ENCODE measurements around the gene KRI1. TPM values are rescaled to one million over a fixed set of nuclear protein-coding genes. Genes with fewer than 3 reads are reported as not detected.

KRI1 gene
- total and polyA plus RNA-seq, 2 experiments from 2014 or later: 23.8 to 43.2 TPM

DNA sequence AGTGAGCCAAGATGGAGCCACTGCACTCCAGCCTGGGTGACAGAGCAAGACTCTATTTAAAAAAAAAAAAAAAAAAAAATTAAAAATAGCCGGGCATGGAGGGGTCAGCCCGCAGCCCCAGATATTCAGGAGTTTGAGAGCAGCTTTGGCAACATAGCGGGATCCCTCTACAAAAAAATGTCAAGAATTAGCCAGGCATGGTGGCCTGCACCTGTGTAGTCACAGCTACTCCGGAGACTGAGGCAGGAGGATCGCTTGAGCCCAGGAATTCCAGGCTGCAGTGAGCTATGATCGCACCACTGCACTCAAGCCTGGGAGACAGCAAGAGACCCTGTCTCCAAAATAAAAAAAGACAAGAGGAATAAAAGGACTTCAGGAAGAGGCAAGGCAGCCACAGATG is 20.6 kb upstream of the KRI1 start:
- H3K27me3 Mint-ChIP-seq (ENCODE audit: insufficient read depth, low read depth, poor library complexity): peaks cover 13% of the 10 kb centered on the region

More for the DNA sequence above, 20.6 kb upstream of the KRI1 start:
- Histone ChIP-seq H3K27me3 (ENCODE audit: insufficient read depth) (no peaks in the 10 kb centered on the region), H3K36me3 (ENCODE audit: insufficient read depth) (peaks cover 4% of the 10 kb centered on the region), H3K79me2 (replicated peaks; ENCODE audit: insufficient read depth) (peaks cover 17% of the 10 kb centered on the region), H3F3A (replicated peaks; ENCODE audit: low read depth) (peaks cover 17% of the 10 kb centered on the region; the same call in 1 of the 2 replicates), H3K4me1 (ENCODE audit: insufficient read depth) (peaks cover 9% of the 10 kb centered on the region; the same call in 1 of the 2 replicates), H3K27ac (ENCODE audit: low read depth) (no peak overlapping the region), H3K9me2 (ENCODE audit: insufficient read depth) (peaks cover 7% of the 10 kb centered on the region), H2AFZ (peak overlapping the region; percentile 90), H3K4me2 (peak overlapping the region; percentile 89), H3K4me3 (peak overlapping the region; percentile 87), H4K20me1 (replicated peaks; ENCODE audit: insufficient read depth) (no peaks in the 10 kb centered on the region)
- DNase-seq (ENCODE audit: low spot score) (no peak), ATAC-seq (peak; percentile 14; the same call in 2 of the 3 replicates)
- Mint-ChIP-seq H3K4me3 (peak overlapping the region; percentile 91), H3K27ac (peak overlapping the region; percentile 88), H3K36me3 (ENCODE audit: low read depth) (peaks cover 29% of the 10 kb centered on the region), H3K4me1 (peaks cover 11% of the 10 kb centered on the region; the same call in 2 of the 3 replicates), H3K9me3 (no peaks in the 10 kb centered on the region; the same call in none of the 3 replicates)
- TF ChIP-seq JUNB (IDR thresholded peaks at IDR 0.05; ENCODE audit: unreplicated experiment) (no peak), CREB1 (CRISPR knock-in tag; IDR thresholded peaks at IDR 0.05; ENCODE audit: low read depth) (no peak), ZNF331 (CRISPR knock-in tag; IDR thresholded peaks at IDR 0.05; ENCODE audit: low read depth) (no peak), POLR2AphosphoS5 (IDR thresholded peaks at IDR 0.05; ENCODE audit: low read depth) (no peak)
- TF ChIP-seq, protein P1, sequence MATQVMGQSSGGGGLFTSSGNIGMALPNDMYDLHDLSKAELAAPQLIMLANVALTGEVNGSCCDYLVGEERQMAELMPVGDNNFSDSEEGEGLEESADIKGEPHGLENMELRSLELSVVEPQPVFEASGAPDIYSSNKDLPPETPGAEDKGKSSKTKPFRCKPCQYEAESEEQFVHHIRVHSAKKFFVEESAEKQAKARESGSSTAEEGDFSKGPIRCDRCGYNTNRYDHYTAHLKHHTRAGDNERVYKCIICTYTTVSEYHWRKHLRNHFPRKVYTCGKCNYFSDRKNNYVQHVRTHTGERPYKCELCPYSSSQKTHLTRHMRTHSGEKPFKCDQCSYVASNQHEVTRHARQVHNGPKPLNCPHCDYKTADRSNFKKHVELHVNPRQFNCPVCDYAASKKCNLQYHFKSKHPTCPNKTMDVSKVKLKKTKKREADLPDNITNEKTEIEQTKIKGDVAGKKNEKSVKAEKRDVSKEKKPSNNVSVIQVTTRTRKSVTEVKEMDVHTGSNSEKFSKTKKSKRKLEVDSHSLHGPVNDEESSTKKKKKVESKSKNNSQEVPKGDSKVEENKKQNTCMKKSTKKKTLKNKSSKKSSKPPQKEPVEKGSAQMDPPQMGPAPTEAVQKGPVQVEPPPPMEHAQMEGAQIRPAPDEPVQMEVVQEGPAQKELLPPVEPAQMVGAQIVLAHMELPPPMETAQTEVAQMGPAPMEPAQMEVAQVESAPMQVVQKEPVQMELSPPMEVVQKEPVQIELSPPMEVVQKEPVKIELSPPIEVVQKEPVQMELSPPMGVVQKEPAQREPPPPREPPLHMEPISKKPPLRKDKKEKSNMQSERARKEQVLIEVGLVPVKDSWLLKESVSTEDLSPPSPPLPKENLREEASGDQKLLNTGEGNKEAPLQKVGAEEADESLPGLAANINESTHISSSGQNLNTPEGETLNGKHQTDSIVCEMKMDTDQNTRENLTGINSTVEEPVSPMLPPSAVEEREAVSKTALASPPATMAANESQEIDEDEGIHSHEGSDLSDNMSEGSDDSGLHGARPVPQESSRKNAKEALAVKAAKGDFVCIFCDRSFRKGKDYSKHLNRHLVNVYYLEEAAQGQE (IDR thresholded peaks at IDR 0.05; ENCODE audit: unreplicated experiment): no peak
- TF ChIP-seq, protein P2, sequence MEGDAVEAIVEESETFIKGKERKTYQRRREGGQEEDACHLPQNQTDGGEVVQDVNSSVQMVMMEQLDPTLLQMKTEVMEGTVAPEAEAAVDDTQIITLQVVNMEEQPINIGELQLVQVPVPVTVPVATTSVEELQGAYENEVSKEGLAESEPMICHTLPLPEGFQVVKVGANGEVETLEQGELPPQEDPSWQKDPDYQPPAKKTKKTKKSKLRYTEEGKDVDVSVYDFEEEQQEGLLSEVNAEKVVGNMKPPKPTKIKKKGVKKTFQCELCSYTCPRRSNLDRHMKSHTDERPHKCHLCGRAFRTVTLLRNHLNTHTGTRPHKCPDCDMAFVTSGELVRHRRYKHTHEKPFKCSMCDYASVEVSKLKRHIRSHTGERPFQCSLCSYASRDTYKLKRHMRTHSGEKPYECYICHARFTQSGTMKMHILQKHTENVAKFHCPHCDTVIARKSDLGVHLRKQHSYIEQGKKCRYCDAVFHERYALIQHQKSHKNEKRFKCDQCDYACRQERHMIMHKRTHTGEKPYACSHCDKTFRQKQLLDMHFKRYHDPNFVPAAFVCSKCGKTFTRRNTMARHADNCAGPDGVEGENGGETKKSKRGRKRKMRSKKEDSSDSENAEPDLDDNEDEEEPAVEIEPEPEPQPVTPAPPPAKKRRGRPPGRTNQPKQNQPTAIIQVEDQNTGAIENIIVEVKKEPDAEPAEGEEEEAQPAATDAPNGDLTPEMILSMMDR (conservative IDR thresholded peaks at IDR 0.05; ENCODE audit: low read depth in 2 of 2): no peak
- TF ChIP-seq, protein P3, sequence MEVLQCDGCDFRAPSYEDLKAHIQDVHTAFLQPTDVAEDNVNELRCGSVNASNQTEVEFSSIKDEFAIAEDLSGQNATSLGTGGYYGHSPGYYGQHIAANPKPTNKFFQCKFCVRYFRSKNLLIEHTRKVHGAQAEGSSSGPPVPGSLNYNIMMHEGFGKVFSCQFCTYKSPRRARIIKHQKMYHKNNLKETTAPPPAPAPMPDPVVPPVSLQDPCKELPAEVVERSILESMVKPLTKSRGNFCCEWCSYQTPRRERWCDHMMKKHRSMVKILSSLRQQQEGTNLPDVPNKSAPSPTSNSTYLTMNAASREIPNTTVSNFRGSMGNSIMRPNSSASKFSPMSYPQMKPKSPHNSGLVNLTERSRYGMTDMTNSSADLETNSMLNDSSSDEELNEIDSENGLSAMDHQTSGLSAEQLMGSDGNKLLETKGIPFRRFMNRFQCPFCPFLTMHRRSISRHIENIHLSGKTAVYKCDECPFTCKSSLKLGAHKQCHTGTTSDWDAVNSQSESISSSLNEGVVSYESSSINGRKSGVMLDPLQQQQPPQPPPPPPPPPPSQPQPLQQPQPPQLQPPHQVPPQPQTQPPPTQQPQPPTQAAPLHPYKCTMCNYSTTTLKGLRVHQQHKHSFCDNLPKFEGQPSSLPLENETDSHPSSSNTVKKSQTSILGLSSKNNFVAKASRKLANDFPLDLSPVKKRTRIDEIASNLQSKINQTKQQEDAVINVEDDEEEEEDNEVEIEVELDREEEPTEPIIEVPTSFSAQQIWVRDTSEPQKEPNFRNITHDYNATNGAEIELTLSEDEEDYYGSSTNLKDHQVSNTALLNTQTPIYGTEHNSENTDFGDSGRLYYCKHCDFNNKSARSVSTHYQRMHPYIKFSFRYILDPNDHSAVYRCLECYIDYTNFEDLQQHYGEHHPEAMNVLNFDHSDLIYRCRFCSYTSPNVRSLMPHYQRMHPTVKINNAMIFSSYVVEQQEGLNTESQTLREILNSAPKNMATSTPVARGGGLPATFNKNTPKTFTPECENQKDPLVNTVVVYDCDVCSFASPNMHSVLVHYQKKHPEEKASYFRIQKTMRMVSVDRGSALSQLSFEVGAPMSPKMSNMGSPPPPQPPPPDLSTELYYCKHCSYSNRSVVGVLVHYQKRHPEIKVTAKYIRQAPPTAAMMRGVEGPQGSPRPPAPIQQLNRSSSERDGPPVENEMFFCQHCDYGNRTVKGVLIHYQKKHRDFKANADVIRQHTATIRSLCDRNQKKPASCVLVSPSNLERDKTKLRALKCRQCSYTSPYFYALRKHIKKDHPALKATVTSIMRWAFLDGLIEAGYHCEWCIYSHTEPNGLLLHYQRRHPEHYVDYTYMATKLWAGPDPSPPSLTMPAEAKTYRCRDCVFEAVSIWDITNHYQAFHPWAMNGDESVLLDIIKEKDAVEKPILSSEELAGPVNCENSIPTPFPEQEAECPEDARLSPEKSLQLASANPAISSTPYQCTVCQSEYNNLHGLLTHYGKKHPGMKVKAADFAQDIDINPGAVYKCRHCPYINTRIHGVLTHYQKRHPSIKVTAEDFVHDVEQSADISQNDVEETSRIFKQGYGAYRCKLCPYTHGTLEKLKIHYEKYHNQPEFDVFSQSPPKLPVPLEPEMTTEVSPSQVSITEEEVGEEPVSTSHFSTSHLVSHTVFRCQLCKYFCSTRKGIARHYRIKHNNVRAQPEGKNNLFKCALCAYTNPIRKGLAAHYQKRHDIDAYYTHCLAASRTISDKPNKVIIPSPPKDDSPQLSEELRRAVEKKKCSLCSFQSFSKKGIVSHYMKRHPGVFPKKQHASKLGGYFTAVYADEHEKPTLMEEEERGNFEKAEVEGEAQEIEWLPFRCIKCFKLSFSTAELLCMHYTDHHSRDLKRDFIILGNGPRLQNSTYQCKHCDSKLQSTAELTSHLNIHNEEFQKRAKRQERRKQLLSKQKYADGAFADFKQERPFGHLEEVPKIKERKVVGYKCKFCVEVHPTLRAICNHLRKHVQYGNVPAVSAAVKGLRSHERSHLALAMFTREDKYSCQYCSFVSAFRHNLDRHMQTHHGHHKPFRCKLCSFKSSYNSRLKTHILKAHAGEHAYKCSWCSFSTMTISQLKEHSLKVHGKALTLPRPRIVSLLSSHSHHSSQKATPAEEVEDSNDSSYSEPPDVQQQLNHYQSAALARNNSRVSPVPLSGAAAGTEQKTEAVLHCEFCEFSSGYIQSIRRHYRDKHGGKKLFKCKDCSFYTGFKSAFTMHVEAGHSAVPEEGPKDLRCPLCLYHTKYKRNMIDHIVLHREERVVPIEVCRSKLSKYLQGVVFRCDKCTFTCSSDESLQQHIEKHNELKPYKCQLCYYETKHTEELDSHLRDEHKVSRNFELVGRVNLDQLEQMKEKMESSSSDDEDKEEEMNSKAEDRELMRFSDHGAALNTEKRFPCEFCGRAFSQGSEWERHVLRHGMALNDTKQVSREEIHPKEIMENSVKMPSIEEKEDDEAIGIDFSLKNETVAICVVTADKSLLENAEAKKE (CRISPR knock-in tag; IDR thresholded peaks at IDR 0.05): no peak

All from GM23338 (cell line).